Lung (tissue), 12 donors: ENCODE results near the gene MCCC2. TPM values are rescaled to one million over a fixed set of nuclear protein-coding genes. Genes with fewer than 3 reads are reported as not detected.

Source experiments
- ATAC-seq: fragments of 200-7000 bp; cut with Tn5 transposase; one replicate; pipeline ENCODE4 v1.9.1; 2020; ENCODE audit warnings: moderate number of reproducible peaks; ENCODE audit not compliant: insufficient read depth, low FRiP score
- DNase-seq, 3 donors: peaks; one replicate each; pipeline ENCODE4 v3.0.0-alpha.2; 2013 to 2017
- H3K27ac ChIP-seq, 2 donors: one replicate each; pipeline ENCODE4 v1.5.1; 2013; ENCODE audit warnings: mild to moderate bottlenecking in 2 of 2, moderate library complexity in 2 of 2, control low read depth in 1 of 2, inconsistent platforms in 1 of 2, low read depth in 1 of 2, low read length in 1 of 2
- H3K27me3 ChIP-seq, 3 donors: one replicate each; pipeline ENCODE4 v1.5.1; 2013; ENCODE audit warnings: low read length in 2 of 3; ENCODE audit not compliant: control insufficient read depth in 3 of 3, insufficient read depth in 3 of 3
- H3K36me3 ChIP-seq, 4 donors: one replicate each; pipeline ENCODE4 v1.5.1; 2013; ENCODE audit warnings: low read length in 4 of 4, mild to moderate bottlenecking in 1 of 4, moderate library complexity in 1 of 4; ENCODE audit not compliant: control insufficient read depth in 4 of 4, insufficient read depth in 4 of 4
- H3K4me1 ChIP-seq, 5 donors: one replicate each; pipeline ENCODE4 v1.5.1; 2013; ENCODE audit warnings: low read length in 5 of 5, mild to moderate bottlenecking in 2 of 5, moderate library complexity in 1 of 5; ENCODE audit not compliant: control insufficient read depth in 5 of 5, insufficient read depth in 5 of 5
- H3K4me3 ChIP-seq: one replicate; pipeline ENCODE4 v1.5.1; 2013; ENCODE audit warnings: mild to moderate bottlenecking, control low read depth, moderate library complexity
- H3K9ac ChIP-seq, 2 donors: one replicate each; pipeline ENCODE4 v1.5.1; 2013; ENCODE audit warnings: low read length in 2 of 2, control low read depth in 1 of 2; ENCODE audit not compliant: insufficient read depth in 1 of 2
- H3K9me3 ChIP-seq, 4 donors: one replicate each; pipeline ENCODE4 v1.5.1; 2013; ENCODE audit warnings: low read length in 3 of 4, mild to moderate bottlenecking in 1 of 4, moderate library complexity in 1 of 4; ENCODE audit not compliant: control insufficient read depth in 4 of 4, insufficient read depth in 3 of 4
- CTCF ChIP-seq: IDR thresholded peaks from 2 replicates; pipeline ENCODE4 v1.5.1; 2012; ENCODE audit warnings: mild to moderate bottlenecking; ENCODE audit errors: control extremely low read depth, extremely low read depth
- WGBS, 2 donors: extraction: QIAGEN DNeasy Blood & Tissue Kit; methylation state at CpG; one replicate each; pipeline ENCODE4 v1.1.7; 2013; 5-methylcytosine and 5-hydroxymethylcytosine counted together
- polyA plus RNA-seq, 2 donors: library from polyadenylated mRNA; stranded (reverse); fragments of 200-250 nt; gene quantifications; one replicate each; pipeline ENCODE4 v1.2.1, GENCODE V29; 2013
- total RNA-seq, 2 donors: library from RNA; depleted of rRNA in 1 of 2; stranded (reverse); fragments of >200 nt in 1 of 2; gene quantifications; one replicate each; pipeline ENCODE4 v1.2.1, GENCODE V29; 2014 to 2021
- donor health status: control.
- donor health status: control.
- donor health status: Bipolar disorder and iron deficiency.
- donor health status: healthy.
- donor health status: DM: yes; HTN: yes; CAD: no.

The MCCC2 gene
- total and polyA plus RNA-seq, 4 donors, result 20.0 to 46.2 (median 32.6) TPM

- Histone ChIP-seq H3K9ac (no peak overlapping the region), H3K9me3 (no peaks in the 10 kb centered on the region), H3K36me3 (no peaks in the 10 kb centered on the region), H3K27me3 (no peaks in the 10 kb centered on the region), H3K27ac (no peak overlapping the region), H3K4me1 (no peaks in the 10 kb centered on the region), H3K4me3 (no peak overlapping the region)
- DNase-seq (no peak), ATAC-seq (no peak)
- WGBS, 2 donors, result 71 to 79% methylated on average over 5 of the region's 5 CpGs
- TF ChIP-seq CTCF, result no peak
These were observed 92.6 kb downstream of the MCCC2 start for GRCh38 chr5:71679714-71680113.

GRCh38 chr5:71680510-71680909 is 93.4 kb downstream of the MCCC2 start:
- TF ChIP-seq CTCF, result no peak

GRCh38 chr5:71681296-71681695 is 94.2 kb downstream of the MCCC2 start:
- no peaks in the 10 kb centered on the region for H3K4me1 ChIP-seq
- no peak for TF ChIP-seq CTCF
- no peak overlapping the region for H3K9ac ChIP-seq
- ATAC-seq, result no peak
- 60 to 78% methylated on average over 3 of the region's 3 CpGs for WGBS, 2 donors
- H3K9me3 ChIP-seq, result no peaks in the 10 kb centered on the region
- no peak for DNase-seq
- no peak overlapping the region for H3K27ac ChIP-seq
- H3K27me3 ChIP-seq, result no peaks in the 10 kb centered on the region
- H3K36me3 ChIP-seq, result no peaks in the 10 kb centered on the region
- no peak overlapping the region for H3K4me3 ChIP-seq

More at GRCh38 chr5:71680510-71680909, 93.4 kb downstream of the MCCC2 start:
- 92 to 96% methylated on average over 2 of the region's 2 CpGs for WGBS, 2 donors
- no peak overlapping the region for H3K27ac ChIP-seq
- H3K4me1 ChIP-seq, result no peaks in the 10 kb centered on the region
- ATAC-seq (no peak), DNase-seq (no peak)
- H3K4me3 ChIP-seq, result no peak overlapping the region
- no peaks in the 10 kb centered on the region for H3K27me3 ChIP-seq
- no peak overlapping the region for H3K9ac ChIP-seq
- no peaks in the 10 kb centered on the region for H3K36me3 ChIP-seq
- no peaks in the 10 kb centered on the region for H3K9me3 ChIP-seq

GRCh38 chr5:71684309-71684708 is 97.2 kb downstream of the MCCC2 start:
- H3K4me3 ChIP-seq, result no peak overlapping the region
- H3K36me3 ChIP-seq, result no peaks in the 10 kb centered on the region
- H3K9ac ChIP-seq, result no peak overlapping the region
- H3K4me1 ChIP-seq, result no peaks in the 10 kb centered on the region
- WGBS, 2 donors, result 90 to 97% methylated on average over 2 of the region's 2 CpGs
- no peak for TF ChIP-seq CTCF
- no peaks in the 10 kb centered on the region for H3K27me3 ChIP-seq
- no peak overlapping the region for H3K27ac ChIP-seq
- DNase-seq (no peak), ATAC-seq (no peak)
- no peaks in the 10 kb centered on the region for H3K9me3 ChIP-seq
